Panc1 (cell line): ENCODE data around the gene RGS12. TPM values are rescaled to one million over a fixed set of nuclear protein-coding genes. Genes with fewer than 3 reads are reported as not detected.

Experiments
- ATAC-seq: fragments of 200-7000 bp; cut with Tn5 transposase; 2 replicates; pipeline ENCODE4 v1.9.1; 2020; ENCODE audit warnings: mild to moderate bottlenecking, moderate library complexity
- BruUV-seq: library from RNA; stranded (reverse); fragments of 400-500 nt; replicated peaks from 2 replicates; lab custom pipeline; 2021; lab: Mats Ljungman, UMichigan
- CTCF ChIA-PET: fragments of 300-600 bp; sonication (Branson Sonifier 250); formaldehyde crosslinking; loops from one replicate; lab custom pipeline; 2022; ENCODE audit warnings: antibody characterized with exemption; lab: Charles Lee
- POLR2A ChIA-PET: fragments of 300-600 bp; sonication (Branson Sonifier 250); formaldehyde crosslinking; loops from one replicate; lab custom pipeline; 2022; ENCODE audit warnings: antibody characterized with exemption; lab: Charles Lee
- DNase-seq: peaks from one replicate; pipeline ENCODE4 v3.0.0-alpha.2; 2010; ENCODE audit warnings: low read depth, low spot score
- H3K27ac ChIP-seq: 2 replicates; pipeline ENCODE4 v1.5.1; 2011; ENCODE audit warnings: mild to moderate bottlenecking, low read length, inconsistent platforms
- H3K27me3 ChIP-seq: fragments of 200-500 bp; sonication (Bioruptor generic); 2 replicates; pipeline ENCODE4 v1.6.0; 2014; ENCODE audit warnings: low read length, inconsistent platforms; ENCODE audit not compliant: control insufficient read depth, insufficient read depth
- H3K36me3 ChIP-seq: fragments of 200-500 bp; sonication (Bioruptor generic); 2 replicates; pipeline ENCODE4 v1.5.1; 2014; ENCODE audit warnings: inconsistent platforms, mild to moderate bottlenecking, low read length, moderate library complexity; ENCODE audit not compliant: control insufficient read depth, insufficient read depth
- H3K4me1 ChIP-seq: 2 replicates; pipeline ENCODE4 v1.5.1; 2011; ENCODE audit warnings: inconsistent platforms, mild to moderate bottlenecking, low read length, moderate library complexity; ENCODE audit not compliant: control insufficient read depth, insufficient read depth
- H3K4me3 ChIP-seq, 2 experiments: 2 replicates each; pipeline ENCODE4 v1.5.1; 2011 to 2012; ENCODE audit warnings: low read depth in 2 of 2, low read length in 2 of 2, mild to moderate bottlenecking in 2 of 2, inconsistent platforms in 1 of 2, moderate library complexity in 1 of 2
- H3K9me3 ChIP-seq: fragments of 200-500 bp; sonication (Bioruptor generic); 2 replicates; pipeline ENCODE4 v1.5.1; 2014; ENCODE audit warnings: low read depth, mild to moderate bottlenecking, inconsistent platforms, low read length, moderate library complexity; ENCODE audit not compliant: control insufficient read depth, insufficient read depth
- CTCF ChIP-seq: fragments of 450-650 bp; IDR thresholded peaks from 2 replicates; pipeline ENCODE4 v1.5.1; 2017; ENCODE audit warnings: mild to moderate bottlenecking
- POLR2AphosphoS5 ChIP-seq: IDR thresholded peaks from 2 replicates; pipeline ENCODE4 v1.6.1; 2012; ENCODE audit warnings: mild to moderate bottlenecking, low read depth, low read length, moderate library complexity
- REST ChIP-seq, 2 experiments: IDR thresholded peaks; 2 replicates each; pipeline ENCODE4 v1.6.1; 2011 to 2012; ENCODE audit warnings: low read depth in 2 of 2, control low read depth in 1 of 2, low read length in 1 of 2, mild to moderate bottlenecking in 1 of 2, moderate library complexity in 1 of 2; ENCODE audit not compliant: insufficient read depth in 1 of 2
- SIN3A ChIP-seq: IDR thresholded peaks from 2 replicates; pipeline ENCODE4 v1.6.1; 2012; ENCODE audit warnings: low read depth, mild to moderate bottlenecking, low read length, moderate library complexity, borderline replicate concordance; ENCODE audit not compliant: insufficient read depth
- TCF7L2 ChIP-seq: IDR thresholded peaks from 2 replicates; pipeline ENCODE4 v1.6.1; 2011; ENCODE audit warnings: mild to moderate bottlenecking, low read depth, low read length, inconsistent platforms
- in situ Hi-C: cut with HindIII; loops from 2 replicates; pipeline ENCODE4 v1.10.0; 2016; ENCODE audit warnings: low sequenced_read_pairs, low pct_unique_long_range_greater_than_20kb
- intact Hi-C: fragments of 100-400 bp; cut with micrococcal nuclease; formaldehyde crosslinking; loops from one replicate; pipeline ENCODE4 v1.10.0; 2022; ENCODE audit not compliant: unreplicated experiment
- total RNA-seq: library from RNA; stranded (reverse); gene quantifications from one replicate; pipeline ENCODE4 v1.2.1, GENCODE V29; 2021; ENCODE audit not compliant: unreplicated experiment

RGS12 gene
- total RNA-seq, 1 experiment from 2014 or later: 24.3 TPM

- H3K4me1 ChIP-seq: no peaks in the 10 kb centered on the region
- CTCF ChIA-PET: no interaction called here
- no peak overlapping the region for H3K4me3 ChIP-seq
- in situ Hi-C loops: no loop called here
- intact Hi-C loops: no loop called here
- no peak for TF ChIP-seq SIN3A
- TF ChIP-seq TCF7L2: no peak
- TF ChIP-seq CTCF: no peak
- TF ChIP-seq REST (IDR thresholded peaks at IDR 0.05; ENCODE audit: insufficient read depth in 1 of 2, low read depth in 2 of 2, low read length in 1 of 2): no peak
- no peak for TF ChIP-seq POLR2AphosphoS5
- POLR2A ChIA-PET: no interaction called here
- H3K9me3 ChIP-seq: no peaks in the 10 kb centered on the region
- no peaks in the 10 kb centered on the region for H3K36me3 ChIP-seq
- no peaks in the 10 kb centered on the region for H3K27me3 ChIP-seq
- ATAC-seq (no peak), DNase-seq (no peak)
- no TSS peak for BruUV-seq
- H3K27ac ChIP-seq: no peak overlapping the region
These were observed 20.9 kb downstream of the RGS12 start for GRCh38 chr4:3313556-3314228.

GRCh38 chr4:3314706-3315260, 22.0 kb downstream of the RGS12 start:
- TF ChIP-seq TCF7L2: no peak
- no peak for TF ChIP-seq REST (IDR thresholded peaks at IDR 0.05; ENCODE audit: insufficient read depth in 1 of 2, low read depth in 2 of 2, low read length in 1 of 2)
- TF ChIP-seq CTCF: no peak
- no peak for TF ChIP-seq SIN3A
- no peak for TF ChIP-seq POLR2AphosphoS5
- Histone ChIP-seq H3K4me3 (no peak overlapping the region), H3K27me3 (no peaks in the 10 kb centered on the region), H3K9me3 (no peaks in the 10 kb centered on the region), H3K36me3 (no peaks in the 10 kb centered on the region), H3K4me1 (no peaks in the 10 kb centered on the region), H3K27ac (no peak overlapping the region)
- BruUV-seq: no TSS peak
- DNase-seq (no peak), ATAC-seq (no peak)
- POLR2A ChIA-PET: no interaction called here
- in situ Hi-C loops: no loop called here
- intact Hi-C loops: no loop called here
- CTCF ChIA-PET: no interaction called here
